Mucosa of stomach (tissue), 1 donor: Measurements from ENCODE around the gene TMEM207.

Experiments used
- H3K27me3 ChIP-seq: one replicate; pipeline ENCODE4 v1.7.0; 2013; ENCODE audit warnings: mild to moderate bottlenecking, low read length; ENCODE audit not compliant: control insufficient read depth, insufficient read depth
- H3K36me3 ChIP-seq: one replicate; pipeline ENCODE4 v1.7.0; 2013; ENCODE audit warnings: low read length; ENCODE audit not compliant: control insufficient read depth, insufficient read depth
- H3K4me1 ChIP-seq: one replicate; pipeline ENCODE4 v1.7.0; 2013; ENCODE audit warnings: mild to moderate bottlenecking, low read length; ENCODE audit not compliant: control insufficient read depth, insufficient read depth
- H3K4me3 ChIP-seq: one replicate; pipeline ENCODE4 v1.7.0; 2013; ENCODE audit warnings: low read length
- H3K9ac ChIP-seq: one replicate; pipeline ENCODE4 v1.7.0; 2013; ENCODE audit warnings: mild to moderate bottlenecking, low read length, moderate library complexity
- H3K9me3 ChIP-seq: one replicate; pipeline ENCODE4 v1.7.0; 2013; ENCODE audit warnings: mild to moderate bottlenecking, low read length, moderate library complexity; ENCODE audit not compliant: control insufficient read depth
- donor health status: Pancreatic carcinoma.

The TMEM207 gene

GRCh38 chr3:190449801-190450200 is at the start of gene TMEM207:
TSS of gene TMEM207 (minus strand) at chr3:190449901. CDS start at chr3:190449809, 92 bp downstream.
- H3K27me3 ChIP-seq, result no peaks in the 10 kb centered on the region
- H3K4me3 ChIP-seq, result no peak within 1 kb of the TSS
- H3K9me3 ChIP-seq, result no peaks in the 10 kb centered on the region
- H3K4me1 ChIP-seq, result no peaks in the 10 kb centered on the region
- no peak within 1 kb of the TSS for H3K9ac ChIP-seq
- H3K36me3 ChIP-seq, result no peaks in the 10 kb centered on the region

- Histone ChIP-seq H3K36me3 (no peaks in the 10 kb centered on the region), H3K9me3 (no peaks in the 10 kb centered on the region), H3K4me3 (no peak overlapping the region), H3K27me3 (no peaks in the 10 kb centered on the region), H3K4me1 (no peaks in the 10 kb centered on the region), H3K9ac (no peak overlapping the region)
Measured at GRCh38 chr3:190499122-190499521, 49.4 kb upstream of the TMEM207 start.

GRCh38 chr3:190498293-190498692 is 48.6 kb upstream of the TMEM207 start:
- no peaks in the 10 kb centered on the region for H3K27me3 ChIP-seq
- H3K36me3 ChIP-seq, result no peaks in the 10 kb centered on the region
- no peak overlapping the region for H3K9ac ChIP-seq
- no peak overlapping the region for H3K4me3 ChIP-seq
- H3K4me1 ChIP-seq, result no peaks in the 10 kb centered on the region
- no peaks in the 10 kb centered on the region for H3K9me3 ChIP-seq

DNA sequence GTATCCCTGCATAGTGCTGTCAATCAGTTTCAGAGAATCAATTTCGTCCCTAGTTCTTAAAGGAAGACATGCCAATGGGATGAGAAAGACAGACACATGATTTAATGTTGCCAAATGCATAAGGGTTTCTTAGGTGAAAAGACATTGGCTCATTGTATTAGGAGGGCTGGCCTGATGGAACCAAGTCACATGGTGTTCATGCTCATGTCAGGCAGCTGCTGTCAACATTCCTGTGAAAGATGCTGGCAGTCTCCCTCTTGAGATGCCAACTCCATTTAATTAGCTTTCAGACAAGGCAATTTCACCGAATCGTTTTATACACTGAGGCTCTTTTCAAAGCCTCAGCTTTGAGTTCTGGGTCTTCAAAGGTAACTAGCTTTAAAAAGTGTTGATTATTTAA is 48.1 kb upstream of the TMEM207 start:
- Histone ChIP-seq H3K9me3 (no peaks in the 10 kb centered on the region), H3K9ac (no peak overlapping the region), H3K4me3 (no peak overlapping the region), H3K36me3 (no peaks in the 10 kb centered on the region), H3K27me3 (no peaks in the 10 kb centered on the region), H3K4me1 (no peaks in the 10 kb centered on the region)

- no peak overlapping the region for H3K4me3 ChIP-seq
- no peaks in the 10 kb centered on the region for H3K4me1 ChIP-seq
- no peaks in the 10 kb centered on the region for H3K27me3 ChIP-seq
- no peaks in the 10 kb centered on the region for H3K9me3 ChIP-seq
- no peak overlapping the region for H3K9ac ChIP-seq
- no peaks in the 10 kb centered on the region for H3K36me3 ChIP-seq
Measured at GRCh38 chr3:190496859-190497258, 47.2 kb upstream of the TMEM207 start.

DNA sequence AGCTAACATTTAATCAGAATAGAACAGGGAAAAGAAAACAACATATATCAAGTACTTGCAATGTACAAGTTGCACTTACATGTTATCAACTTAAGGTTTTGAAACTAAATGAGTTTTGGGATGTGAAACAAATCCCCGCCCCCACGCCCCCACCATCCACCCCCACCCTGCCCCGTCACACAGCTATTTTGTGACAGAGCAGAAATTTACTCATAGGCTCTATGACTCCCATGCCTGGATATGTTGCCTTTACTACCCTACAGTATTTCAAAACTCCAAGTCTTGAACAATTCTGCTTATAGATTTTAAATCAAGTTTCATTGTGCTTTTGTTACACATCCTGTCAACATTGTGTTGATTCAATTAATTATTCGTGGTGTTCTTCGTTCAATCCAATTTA is 46.1 kb upstream of the TMEM207 start:
- H3K9me3 ChIP-seq, result no peaks in the 10 kb centered on the region
- no peak overlapping the region for H3K4me3 ChIP-seq
- no peaks in the 10 kb centered on the region for H3K27me3 ChIP-seq
- H3K36me3 ChIP-seq, result no peaks in the 10 kb centered on the region
- no peaks in the 10 kb centered on the region for H3K4me1 ChIP-seq
- no peak overlapping the region for H3K9ac ChIP-seq

DNA sequence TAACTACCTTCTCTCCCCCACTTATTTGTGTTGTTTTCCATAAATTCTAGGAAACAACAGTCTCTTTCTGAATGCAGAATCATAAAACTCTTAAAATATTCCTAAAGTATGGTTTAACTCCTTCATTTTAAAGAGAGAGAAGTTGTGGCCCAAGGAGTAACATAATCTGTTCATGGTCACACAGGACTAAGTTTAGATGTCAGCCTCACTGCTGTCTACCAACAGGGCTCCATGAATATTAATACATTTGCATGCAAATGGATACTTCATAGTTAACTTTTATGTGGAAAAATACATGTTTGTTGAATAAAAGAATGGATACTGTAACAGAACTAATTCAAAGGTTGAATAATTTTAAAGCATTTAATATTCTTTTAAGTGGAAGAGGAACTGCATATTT is 45.7 kb upstream of the TMEM207 start:
- H3K4me1 ChIP-seq, result no peaks in the 10 kb centered on the region
- H3K27me3 ChIP-seq, result no peaks in the 10 kb centered on the region
- H3K9ac ChIP-seq, result no peak overlapping the region
- H3K4me3 ChIP-seq, result no peak overlapping the region
- no peaks in the 10 kb centered on the region for H3K9me3 ChIP-seq
- H3K36me3 ChIP-seq, result no peaks in the 10 kb centered on the region

DNA sequence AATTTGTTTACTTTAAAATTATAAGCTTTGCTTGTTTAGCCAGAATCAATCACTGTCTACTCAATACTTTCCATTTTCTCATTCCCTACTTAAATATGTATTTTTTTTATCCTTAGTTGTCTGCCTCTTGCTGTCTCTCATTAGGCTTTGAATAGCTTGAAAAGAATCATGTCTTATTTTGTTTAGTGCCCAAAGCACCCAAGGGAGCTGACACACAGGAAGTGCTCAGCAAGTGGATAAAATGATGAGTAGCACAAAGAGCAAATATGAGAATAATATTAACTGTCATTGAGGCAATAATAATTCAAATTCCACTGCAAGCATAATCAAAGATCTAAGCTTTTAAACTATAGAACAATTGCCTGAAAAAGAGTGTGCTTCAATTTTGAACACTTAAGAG is 45.2 kb upstream of the TMEM207 start:
- Histone ChIP-seq H3K36me3 (no peaks in the 10 kb centered on the region), H3K9me3 (no peaks in the 10 kb centered on the region), H3K4me1 (no peaks in the 10 kb centered on the region), H3K9ac (no peak overlapping the region), H3K4me3 (no peak overlapping the region), H3K27me3 (no peaks in the 10 kb centered on the region)

- Histone ChIP-seq H3K27me3 (no peaks in the 10 kb centered on the region), H3K9ac (no peak overlapping the region), H3K9me3 (no peaks in the 10 kb centered on the region), H3K4me1 (no peaks in the 10 kb centered on the region), H3K4me3 (no peak overlapping the region), H3K36me3 (no peaks in the 10 kb centered on the region)
Measured at GRCh38 chr3:190492966-190493365, 43.3 kb upstream of the TMEM207 start.

DNA sequence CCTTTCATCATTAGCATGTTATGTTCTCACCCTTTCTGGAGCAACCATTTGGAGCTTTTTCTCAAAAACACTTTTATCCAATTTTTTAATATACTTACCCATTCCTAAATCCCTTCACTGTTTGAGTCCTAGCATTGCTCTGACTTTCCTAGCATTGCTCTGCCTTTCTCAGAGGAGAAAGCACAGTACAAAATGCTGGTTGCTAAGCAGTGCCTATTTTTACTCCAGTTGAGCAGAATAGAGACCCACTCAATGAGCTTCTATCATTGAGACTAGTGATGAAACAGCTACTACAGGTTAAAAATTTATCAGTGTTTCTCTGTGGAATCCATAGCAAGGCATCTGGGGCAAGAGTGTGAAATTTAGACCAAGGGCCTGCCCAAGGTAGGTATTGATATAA is 42.4 kb upstream of the TMEM207 start:
- Histone ChIP-seq H3K4me1 (no peaks in the 10 kb centered on the region), H3K4me3 (no peak overlapping the region), H3K36me3 (no peaks in the 10 kb centered on the region), H3K9ac (no peak overlapping the region), H3K27me3 (peaks cover 4% of the 10 kb centered on the region), H3K9me3 (no peaks in the 10 kb centered on the region)

GRCh38 chr3:190491533-190492054 is 41.9 kb upstream of the TMEM207 start:
- H3K36me3 ChIP-seq, result no peaks in the 10 kb centered on the region
- H3K27me3 ChIP-seq, result peaks cover 4% of the 10 kb centered on the region
- H3K4me3 ChIP-seq, result no peak overlapping the region
- H3K9me3 ChIP-seq, result no peaks in the 10 kb centered on the region
- no peak overlapping the region for H3K9ac ChIP-seq
- no peaks in the 10 kb centered on the region for H3K4me1 ChIP-seq

DNA sequence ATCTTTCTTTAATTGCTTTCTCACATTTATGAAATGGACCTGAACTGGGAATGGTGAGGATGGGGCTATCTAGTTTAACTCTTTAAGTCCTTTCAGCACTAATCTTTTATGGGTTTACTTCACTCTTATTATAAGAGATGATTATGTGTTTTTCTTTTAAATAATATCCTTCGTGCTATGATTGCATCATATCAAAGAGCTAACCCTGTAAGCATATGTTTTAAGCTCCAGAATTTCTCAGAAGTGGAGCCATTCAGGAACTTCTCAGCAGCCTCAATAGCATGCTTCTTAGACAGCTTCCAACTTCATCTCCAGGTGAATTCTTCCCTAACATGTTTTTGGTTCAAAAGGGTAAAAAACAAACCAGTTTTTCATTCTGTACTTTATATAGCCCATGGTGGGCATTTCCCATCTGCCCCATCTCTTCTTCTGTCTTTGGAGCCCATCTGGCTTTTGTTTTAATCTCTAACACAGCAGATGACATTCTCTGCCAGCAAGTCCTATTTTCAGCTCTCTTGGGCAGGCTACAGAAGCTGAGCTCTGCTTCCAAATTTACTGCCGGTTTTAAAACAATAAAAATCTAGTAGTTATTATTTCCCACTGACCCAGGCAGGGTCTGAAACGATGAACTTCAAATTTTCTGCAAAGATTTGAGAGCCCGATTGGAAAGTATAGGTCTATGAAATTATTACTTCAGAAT is 37.4 kb upstream of the TMEM207 start:
- Histone ChIP-seq H3K4me3 (no peak overlapping the region), H3K36me3 (no peaks in the 10 kb centered on the region), H3K9ac (no peak overlapping the region), H3K27me3 (peaks cover 4% of the 10 kb centered on the region), H3K4me1 (no peaks in the 10 kb centered on the region), H3K9me3 (no peaks in the 10 kb centered on the region)

DNA sequence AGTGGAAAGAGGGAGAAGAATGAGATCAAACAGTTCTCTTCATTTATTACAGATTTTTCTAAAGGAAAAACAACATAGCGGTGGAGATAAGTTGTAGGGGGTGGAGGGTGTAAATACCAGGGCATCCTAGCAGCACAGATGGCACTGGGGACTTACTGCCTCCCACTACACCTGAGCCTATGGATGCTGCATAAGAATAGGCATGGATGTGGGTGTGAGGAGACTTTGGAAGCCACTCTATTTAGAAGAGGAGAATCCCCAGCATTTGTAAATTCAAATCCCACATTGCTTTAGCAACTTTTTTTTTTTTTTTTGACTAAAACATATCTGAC is 36.8 kb upstream of the TMEM207 start:
- no peaks in the 10 kb centered on the region for H3K4me1 ChIP-seq
- no peak overlapping the region for H3K4me3 ChIP-seq
- H3K27me3 ChIP-seq, result peaks cover 4% of the 10 kb centered on the region
- no peaks in the 10 kb centered on the region for H3K36me3 ChIP-seq
- no peak overlapping the region for H3K9ac ChIP-seq
- H3K9me3 ChIP-seq, result no peaks in the 10 kb centered on the region
